ENCODE data around the gene WSCD1.

WSCD1 gene

GRCh38 chr17:6160911-6161855 is 91.0 kb downstream of the WSCD1 start:
- H3K36me3 Mint-ChIP-seq (ENCODE audit: low read depth), result no peaks in the 10 kb centered on the region
- H3K9me3 Mint-ChIP-seq, result no peaks in the 10 kb centered on the region
- H3K4me3 Mint-ChIP-seq, result no peak overlapping the region
- no peak for TF ChIP-seq CTCF (IDR thresholded peaks at IDR 0.05; ENCODE audit: unreplicated experiment in 3 of 3)
- H3K27ac Mint-ChIP-seq, result peak overlapping the region in 2 of 3 experiments; percentile 2 to 36
- peaks cover 37% of the 10 kb centered on the region for H3K4me1 Mint-ChIP-seq
- peaks cover 38% of the 10 kb centered on the region for H3K27me3 Mint-ChIP-seq (ENCODE audit: low read depth)

- H3K4me1 Mint-ChIP-seq, result peaks cover 46% of the 10 kb centered on the region
- TF ChIP-seq CTCF (IDR thresholded peaks at IDR 0.05; ENCODE audit: unreplicated experiment in 3 of 3), result no peak
- H3K36me3 Mint-ChIP-seq (ENCODE audit: low read depth), result no peaks in the 10 kb centered on the region
- no peaks in the 10 kb centered on the region for H3K9me3 Mint-ChIP-seq
- peak overlapping the region in 2 of 3 experiments; percentile 47 to 57 for H3K27ac Mint-ChIP-seq
- H3K4me3 Mint-ChIP-seq, result peak overlapping the region in 2 of 3 experiments; percentile 17 to 51
- H3K27me3 Mint-ChIP-seq (ENCODE audit: low read depth), result peaks cover 30% of the 10 kb centered on the region
These were observed 92.0 kb downstream of the WSCD1 start for GRCh38 chr17:6162216-6162615.

DNA sequence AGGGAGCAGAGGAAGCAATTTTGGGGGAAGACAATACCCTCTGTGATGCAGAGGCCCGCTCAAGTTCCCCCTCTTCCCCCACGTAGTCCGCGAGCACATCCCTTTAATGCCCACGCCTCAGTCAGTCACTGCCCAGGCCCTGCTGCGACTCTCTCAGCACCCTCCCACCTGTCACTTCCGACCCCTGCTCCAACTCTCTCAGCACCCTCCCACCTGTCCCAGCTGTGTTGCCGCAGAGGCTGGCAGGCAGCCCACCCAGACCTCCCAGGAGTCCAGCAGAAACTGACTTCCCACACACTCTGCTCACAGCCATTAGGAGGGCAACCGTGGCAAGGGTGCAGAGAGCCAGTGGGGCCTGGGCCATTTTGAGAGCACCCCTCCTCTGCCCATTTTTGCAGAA is 92.7 kb downstream of the WSCD1 start:
- H3K4me1 Mint-ChIP-seq, result peaks cover 46% of the 10 kb centered on the region
- H3K36me3 Mint-ChIP-seq (ENCODE audit: low read depth), result no peaks in the 10 kb centered on the region
- peaks cover 25% of the 10 kb centered on the region for H3K27me3 Mint-ChIP-seq (ENCODE audit: low read depth)
- peak overlapping the region in 2 of 3 experiments; percentile 34 to 48 for H3K4me3 Mint-ChIP-seq
- TF ChIP-seq CTCF (IDR thresholded peaks at IDR 0.05; ENCODE audit: unreplicated experiment in 3 of 3), result no peak
- H3K9me3 Mint-ChIP-seq, result no peaks in the 10 kb centered on the region
- peak overlapping the region in 2 of 3 experiments; percentile 39 to 77 for H3K27ac Mint-ChIP-seq

- Mint-ChIP-seq H3K4me1 (peaks cover 51% of the 10 kb centered on the region), H3K9me3 (no peaks in the 10 kb centered on the region), H3K36me3 (ENCODE audit: low read depth) (no peaks in the 10 kb centered on the region), H3K27ac (peak overlapping the region in 2 of 3 experiments; percentile 18 to 77), H3K27me3 (ENCODE audit: low read depth) (peaks cover 25% of the 10 kb centered on the region), H3K4me3 (peak overlapping the region in 1 of 3 experiments; percentile 8)
- no peak for TF ChIP-seq CTCF (IDR thresholded peaks at IDR 0.05; ENCODE audit: unreplicated experiment in 3 of 3)
These were observed 93.6 kb downstream of the WSCD1 start for GRCh38 chr17:6163612-6164333.

DNA sequence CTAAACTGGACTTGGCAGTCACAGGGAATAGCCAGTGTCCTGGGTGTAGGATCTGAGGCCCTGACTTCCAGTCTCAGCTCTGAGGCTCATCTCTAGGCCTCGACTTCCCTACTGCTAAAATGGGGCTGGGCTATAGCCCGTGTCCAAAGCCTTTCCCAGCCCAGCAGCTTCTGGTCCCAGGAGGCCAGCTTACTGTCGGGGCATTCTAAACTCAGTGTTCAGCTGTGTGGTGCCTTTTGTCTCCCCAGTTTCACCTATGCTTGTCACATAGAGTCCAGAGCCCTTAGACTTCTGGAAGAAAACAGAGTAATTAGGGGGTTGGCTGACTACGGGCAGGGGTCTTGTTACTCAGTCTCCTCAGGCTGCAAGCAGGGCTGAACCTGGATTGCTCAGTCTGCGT is 94.8 kb downstream of the WSCD1 start:
- Mint-ChIP-seq H3K27ac (no peak overlapping the region), H3K4me1 (peaks cover 51% of the 10 kb centered on the region), H3K36me3 (ENCODE audit: low read depth) (no peaks in the 10 kb centered on the region), H3K4me3 (no peak overlapping the region), H3K9me3 (no peaks in the 10 kb centered on the region), H3K27me3 (ENCODE audit: low read depth) (peaks cover 23% of the 10 kb centered on the region)
- no peak for TF ChIP-seq CTCF (IDR thresholded peaks at IDR 0.05; ENCODE audit: unreplicated experiment in 3 of 3)
